CD14-positive monocyte (primary cell): ENCODE results near the gene MAT2A. TPM values are rescaled to one million over a fixed set of nuclear protein-coding genes. Genes with fewer than 3 reads are reported as not detected.
A peak's percentile ranks its signal among the peaks of the same experiment; 100 is the strongest.

Source experiments
- DNase-seq, 3 donors: peaks; one replicate each; pipeline ENCODE4 v3.0.0-alpha.2; 2011 to 2022
- H2AFZ ChIP-seq: 2 replicates; pipeline ENCODE4 v1.6.0; 2012; ENCODE audit warnings: mild to moderate bottlenecking, low read depth, low read length, inconsistent platforms; ENCODE audit not compliant: insufficient read depth, poor library complexity, severe bottlenecking
- H3K27ac ChIP-seq, 2 donors: 1 replicate in 1 of 2; 2 replicates in 1 of 2; pipeline ENCODE4 v1.5.1; 2012 to 2013; ENCODE audit warnings: low read length in 2 of 2, control low read depth in 1 of 2, inconsistent platforms in 1 of 2, low read depth in 1 of 2, mild to moderate bottlenecking in 1 of 2
- H3K27me3 ChIP-seq, 2 donors: one replicate each; pipeline versions ENCODE4 v1.6.0 to v1.6.1; 2011 to 2013; ENCODE audit warnings: low read length in 2 of 2; ENCODE audit not compliant: control insufficient read depth in 2 of 2, insufficient read depth in 2 of 2
- H3K36me3 ChIP-seq, 2 donors: replicated peaks in 1 of 2; 1 replicate in 1 of 2; 2 replicates in 1 of 2; pipeline versions ENCODE4 v1.5.1 to v1.6.1; 2012 to 2013; ENCODE audit warnings: low read length in 2 of 2, control low read depth in 1 of 2, inconsistent platforms in 1 of 2, mild to moderate bottlenecking in 1 of 2; ENCODE audit not compliant: insufficient read depth in 2 of 2, control insufficient read depth in 1 of 2
- H3K4me1 ChIP-seq, 2 donors: 1 replicate in 1 of 2; 2 replicates in 1 of 2; pipeline versions ENCODE4 v1.5.1 to v1.6.1; 2012 to 2013; ENCODE audit warnings: low read length in 2 of 2, control low read depth in 1 of 2, inconsistent platforms in 1 of 2, mild to moderate bottlenecking in 1 of 2, moderate library complexity in 1 of 2; ENCODE audit not compliant: insufficient read depth in 2 of 2, control insufficient read depth in 1 of 2
- H3K4me2 ChIP-seq: replicated peaks from 2 replicates; pipeline ENCODE3; 2012; ENCODE audit warnings: low read length, moderate library complexity, mild to moderate bottlenecking; ENCODE audit not compliant: poor library complexity, severe bottlenecking; ENCODE audit errors: extremely low read depth
- H3K4me3 ChIP-seq, 3 experiments: fragments of 200-600 bp in 1 of 3; sonication (generic) in 1 of 3; replicated peaks in 1 of 3; 1 replicate in 2 of 3; 2 replicates in 1 of 3; pipeline ENCODE4 v1.5.1; 2011 to 2013; ENCODE audit warnings: low read length in 3 of 3, mild to moderate bottlenecking in 3 of 3, control low read depth in 2 of 3, low read depth in 2 of 3, inconsistent platforms in 1 of 3, moderate library complexity in 1 of 3
- H3K79me2 ChIP-seq: 2 replicates; pipeline ENCODE4 v1.6.0; 2012; ENCODE audit warnings: mild to moderate bottlenecking, control low read depth, inconsistent platforms, low read length, moderate library complexity; ENCODE audit not compliant: insufficient read depth
- H3K9ac ChIP-seq: 2 replicates; pipeline ENCODE4 v1.6.0; 2017; ENCODE audit warnings: low read length, mild to moderate bottlenecking; ENCODE audit not compliant: insufficient read depth, poor library complexity, severe bottlenecking
- H3K9me3 ChIP-seq, 2 donors: replicated peaks in 1 of 2; 1 replicate in 1 of 2; 2 replicates in 1 of 2; pipeline versions ENCODE4 v1.5.1 to v1.6.1; 2012 to 2013; ENCODE audit warnings: low read length in 2 of 2, control low read depth in 1 of 2; ENCODE audit not compliant: control insufficient read depth in 1 of 2, insufficient read depth in 1 of 2
- H4K20me1 ChIP-seq: 2 replicates; pipeline ENCODE4 v1.6.0; 2012; ENCODE audit warnings: mild to moderate bottlenecking, low read length, control low read depth, moderate library complexity; ENCODE audit not compliant: insufficient read depth
- H3K27ac Mint-ChIP-seq, 7 donors: one replicate each; pipeline ENCODE4 v1.8.0; 2020; ENCODE audit warnings: mild to moderate bottlenecking in 7 of 7, mixed read lengths in 7 of 7, moderate library complexity in 6 of 7, inconsistent platforms in 2 of 7
- H3K27me3 Mint-ChIP-seq, 3 donors: one replicate each; pipeline ENCODE4 v1.8.0; 2021 to 2022; ENCODE audit warnings: low read depth in 3 of 3, mild to moderate bottlenecking in 3 of 3, mixed read lengths in 3 of 3, moderate library complexity in 3 of 3, inconsistent platforms in 1 of 3
- H3K36me3 Mint-ChIP-seq, 2 donors: one replicate each; pipeline ENCODE4 v1.8.0; 2020; ENCODE audit warnings: mixed read lengths in 2 of 2, inconsistent platforms in 1 of 2, mild to moderate bottlenecking in 1 of 2
- H3K4me1 Mint-ChIP-seq: one replicate; pipeline ENCODE4 v1.8.0; 2020; ENCODE audit warnings: mild to moderate bottlenecking, mixed read lengths
- H3K4me3 Mint-ChIP-seq, 2 donors: one replicate each; pipeline ENCODE4 v1.8.0; 2020; ENCODE audit warnings: mild to moderate bottlenecking in 2 of 2, mixed read lengths in 2 of 2, moderate library complexity in 1 of 2
- H3K9me3 Mint-ChIP-seq, 7 donors: one replicate each; pipeline ENCODE4 v1.8.0; 2020 to 2022; ENCODE audit warnings: mixed read lengths in 7 of 7, mild to moderate bottlenecking in 6 of 7, moderate library complexity in 6 of 7, inconsistent platforms in 2 of 7
- CTCF ChIP-seq: fragments of 200-600 bp; IDR thresholded peaks from one replicate; pipeline ENCODE4 v1.8.0; 2022; ENCODE audit warnings: antibody characterized with exemption, mild to moderate bottlenecking
- WGBS: methylation state at CpG from one replicate; pipeline ENCODE4 v1.1.5; 2013; ENCODE audit warnings: missing lambda C conversion rate; ENCODE audit not compliant: insufficient coverage; 5-methylcytosine and 5-hydroxymethylcytosine counted together
- intact Hi-C, 2 donors: fragments of 100-400 bp; cut with micrococcal nuclease; formaldehyde crosslinking; loops; one replicate each; pipeline versions ENCODE4 v1.15.0 to v1.15.1; 2023
- polyA plus RNA-seq, 3 donors: library from polyadenylated mRNA; depleted of rRNA in 1 of 3; unstranded in 2 of 3; stranded (reverse) in 1 of 3; fragments of 300-500 nt in 2 of 3; fragments of >200 nt in 1 of 3; fragmentation: Illumina TruSeq in 2 of 3; gene quantifications; 1 replicate in 2 of 3; 2 replicates in 1 of 3; pipeline ENCODE4 v1.2.3, GENCODE V29; 2012 to 2021

Gene MAT2A
- polyA plus RNA-seq, 3 donors = 97.0 to 454 (median 117) TPM

- H3K79me2 ChIP-seq = peaks cover 74% of the 10 kb centered on the region
- H3K9me3 ChIP-seq = no peaks in the 10 kb centered on the region
- peak within 1 kb of the TSS; percentile 72 for H3K9ac ChIP-seq
- TF ChIP-seq CTCF = no peak
- H3K4me3 ChIP-seq = peak within 1 kb of the TSS; percentile 50 to 83 (median 66)
- Mint-ChIP-seq H3K9me3 (no peaks in the 10 kb centered on the region), H3K27me3 (peaks cover 0 to 2% (median 0%) of the 10 kb centered on the region in 3 donors), H3K4me1 (peaks cover 85% of the 10 kb centered on the region), H3K36me3 (peaks cover 26 to 37% of the 10 kb centered on the region in 2 donors), H3K27ac (peak within 1 kb of the TSS; percentile 87 to 93 (median 92)), H3K4me3 (peak within 1 kb of the TSS; percentile 83 to 92)
- WGBS = 4% methylated on average over 46 of the region's 52 CpGs
- peaks cover 15 to 24% of the 10 kb centered on the region in 2 donors for H3K36me3 ChIP-seq
- H4K20me1 ChIP-seq = peaks cover 21% of the 10 kb centered on the region
- intact Hi-C loops = no loop called here
- peaks cover 84 to 89% of the 10 kb centered on the region in 2 donors for H3K4me1 ChIP-seq
- DNase-seq = no peak
- peak within 1 kb of the TSS; percentile 71 to 86 for H3K27ac ChIP-seq
- peak within 1 kb of the TSS; percentile 96 for H3K4me2 ChIP-seq
- H3K27me3 ChIP-seq = no peaks in the 10 kb centered on the region
- H2AFZ ChIP-seq = peak within 1 kb of the TSS; percentile 75
Observed at GRCh38 chr2:85584354-85584856, 45.4 kb downstream of the MAT2A start, which contains the start of gene VAMP5. Gene VAMP5, plus strand, starts transcription at chr2:85584431. Its CDS starts 60 bp downstream, at chr2:85584491.

- Histone ChIP-seq H3K9ac (peak overlapping the region; percentile 72), H3K4me2 (peak overlapping the region; percentile 96), H3K4me3 (peak overlapping the region; percentile 50 to 83 (median 66)), H3K4me1 (peaks cover 84 to 89% of the 10 kb centered on the region in 2 donors), H3K27me3 (no peaks in the 10 kb centered on the region), H3K27ac (peak overlapping the region; percentile 33 to 86), H3K79me2 (peaks cover 70% of the 10 kb centered on the region), H3K9me3 (no peaks in the 10 kb centered on the region), H4K20me1 (peaks cover 14% of the 10 kb centered on the region), H2AFZ (peak overlapping the region; percentile 75), H3K36me3 (peaks cover 15 to 24% of the 10 kb centered on the region in 2 donors)
- Mint-ChIP-seq H3K4me3 (peak overlapping the region; percentile 83 to 88), H3K27me3 (peaks cover 0 to 2% (median 0%) of the 10 kb centered on the region in 3 donors), H3K27ac (peak overlapping the region; percentile 71 to 92 (median 88)), H3K36me3 (peaks cover 26 to 34% of the 10 kb centered on the region in 2 donors), H3K4me1 (peaks cover 85% of the 10 kb centered on the region), H3K9me3 (no peaks in the 10 kb centered on the region)
- DNase-seq = peak in 2 of 3 donors; percentile 40 to 48
- TF ChIP-seq CTCF = no peak
- 11% methylated on average over 5 of the region's 9 CpGs for WGBS
- intact Hi-C loops = loop anchor here in 1 of 2 donors (5.0 kb wide), 1 partner anchor 117 kb away; no protein-coding TSS in a partner anchor
Observed at GRCh38 chr2:85584857-85585780, 46.2 kb downstream of the MAT2A start.
